K562 (cell line): ENCODE measurements around the gene WBP1. TPM values are rescaled to one million over a fixed set of nuclear protein-coding genes. Genes with fewer than 3 reads are reported as not detected.

Experiments used
- CREB3 ChIP-seq: fragments of 450-650 bp; conservative IDR thresholded peaks from 2 replicates; pipeline ENCODE4 v1.6.1; 2016; ENCODE audit warnings: missing genetic modification characterization, low read depth, mild to moderate bottlenecking, missing compliant biosample characterization, moderate library complexity
- ELF2 ChIP-seq: fragments of 250-450 bp; sonication (Bioruptor Pico); IDR thresholded peaks from 2 replicates; pipeline ENCODE4 v1.5.0; 2021; ENCODE audit warnings: mild to moderate bottlenecking
- IRF1 ChIP-seq: sonication (generic); formaldehyde crosslinking; IDR thresholded peaks from 2 replicates; pipeline ENCODE4 v1.8.0; 2022; ENCODE audit warnings: missing genetic modification reagents, mild to moderate bottlenecking, borderline replicate concordance
- NEUROD1 ChIP-seq: fragments of 150-350 bp; IDR thresholded peaks from 2 replicates; pipeline ENCODE4 v1.6.1; 2014; ENCODE audit warnings: borderline replicate concordance, low read length, low read depth; ENCODE audit not compliant: partially characterized antibody
- OTX1 ChIP-seq: fragments of 450-650 bp; formaldehyde crosslinking; IDR thresholded peaks from 2 replicates; pipeline ENCODE4 v1.4.0; 2022; ENCODE audit warnings: mild to moderate bottlenecking
- PATZ1 ChIP-seq: fragments of 250-450 bp; sonication (Bioruptor Pico); IDR thresholded peaks from 2 replicates; pipeline ENCODE4 v1.5.0; 2020; ENCODE audit warnings: mild to moderate bottlenecking, borderline replicate concordance
- PTBP1 ChIP-seq: fragments of 200-400 bp; formaldehyde crosslinking; IDR thresholded peaks from 2 replicates; pipeline ENCODE4 v1.6.1; 2017; ENCODE audit warnings: low read depth, low read length
- SETDB1 ChIP-seq: IDR thresholded peaks from one replicate; pipeline ENCODE4 v1.6.1; 2012; ENCODE audit warnings: low read length, control low read depth, inconsistent platforms
- ZBED1 ChIP-seq: IDR thresholded peaks from 2 replicates; pipeline ENCODE4 v1.6.1; 2014
- ZNF431 ChIP-seq: sonication (generic); formaldehyde crosslinking; IDR thresholded peaks from 2 replicates; pipeline ENCODE4 v1.8.0; 2022; ENCODE audit warnings: mild to moderate bottlenecking, missing genetic modification reagents
- ZNF592 ChIP-seq: fragments of 450-650 bp; IDR thresholded peaks from 2 replicates; pipeline ENCODE4 v1.6.1; 2017; ENCODE audit warnings: antibody characterized with exemption, mild to moderate bottlenecking
- polyA plus RNA-seq, 8 experiments: library from polyadenylated mRNA; depleted of rRNA in 4 of 8; stranded (reverse) in 5 of 8; unstranded in 3 of 8; fragments of >200 nt; fragmentation: Nextera tagmentation in 2 of 8; fragmentation: Illumina TruSeq in 1 of 8; extraction: Ambion mirVana in 2 of 8; extraction: Trizol in 1 of 8; gene quantifications; 2 replicates each; pipeline versions ENCODE4 v1.2.1 to v1.2.3, GENCODE V29; 2011 to 2014; ENCODE audit warnings: inconsistent platforms in 1 of 8, missing spikeins in 1 of 8
- total RNA-seq, 7 experiments: library from RNA; depleted of rRNA in 6 of 7; stranded (reverse); fragments of >200 nt in 6 of 7; fragmentation: Illumina TruSeq in 2 of 7; extraction: Trizol in 2 of 7; gene quantifications; 2 replicates each; pipeline versions ENCODE4 v1.2.1 to v1.2.3, GENCODE V29; 2011 to 2021; ENCODE audit warnings: low replicate concordance in 1 of 7
- TF ChIP-seq, protein P1 (sequence below): sonication (generic); formaldehyde crosslinking; IDR thresholded peaks from 2 replicates; pipeline ENCODE4 v1.8.0; 2022; ENCODE audit warnings: mild to moderate bottlenecking, missing genetic modification reagents

Gene WBP1
- total and polyA plus RNA-seq, 9 of the 15 experiments (the other 6 are each of a cell fraction or from before 2014, with no cell fraction given) = 1.9 to 27.7 (median 14.2) TPM

GRCh38 chr2:74454654-74455511 lies 3.4 kb upstream of the WBP1 start, which contains the start of gene INO80B (continued):
- TF ChIP-seq ZNF592 (no peak), ZNF431 (CRISPR knock-in tag) (no peak), ZBED1 (no peak), CREB3 (no peak), NEUROD1 (peak; percentile 84), PTBP1 (no peak), SETDB1 (peak; percentile 34), IRF1 (no peak), ELF2 (CRISPR knock-in tag) (peak; percentile 100), OTX1 (CRISPR knock-in tag) (0 out of 2 replicates have a peak, but pooled peaks have one; percentile 51), PATZ1 (no peak)
- TF ChIP-seq, protein P1, sequence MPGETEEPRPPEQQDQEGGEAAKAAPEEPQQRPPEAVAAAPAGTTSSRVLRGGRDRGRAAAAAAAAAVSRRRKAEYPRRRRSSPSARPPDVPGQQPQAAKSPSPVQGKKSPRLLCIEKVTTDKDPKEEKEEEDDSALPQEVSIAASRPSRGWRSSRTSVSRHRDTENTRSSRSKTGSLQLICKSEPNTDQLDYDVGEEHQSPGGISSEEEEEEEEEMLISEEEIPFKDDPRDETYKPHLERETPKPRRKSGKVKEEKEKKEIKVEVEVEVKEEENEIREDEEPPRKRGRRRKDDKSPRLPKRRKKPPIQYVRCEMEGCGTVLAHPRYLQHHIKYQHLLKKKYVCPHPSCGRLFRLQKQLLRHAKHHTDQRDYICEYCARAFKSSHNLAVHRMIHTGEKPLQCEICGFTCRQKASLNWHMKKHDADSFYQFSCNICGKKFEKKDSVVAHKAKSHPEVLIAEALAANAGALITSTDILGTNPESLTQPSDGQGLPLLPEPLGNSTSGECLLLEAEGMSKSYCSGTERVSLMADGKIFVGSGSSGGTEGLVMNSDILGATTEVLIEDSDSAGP (CRISPR knock-in tag) = no peak; the same call in 1 of the 2 replicates
